Common myeloid progenitor, CD34-positive (primary cell): Measurements from ENCODE around the gene CD6.

Experiments used
- CTCF ChIA-PET: fragments of 350-600 bp; sonication (Branson Sonifier 250); formaldehyde crosslinking; loops from one replicate; lab custom pipeline; 2021; ENCODE audit warnings: antibody characterized with exemption; lab: Charles Lee
- POLR2A ChIA-PET: fragments of 350-600 bp; sonication (Branson Sonifier 250); formaldehyde crosslinking; loops from one replicate; lab custom pipeline; 2021; ENCODE audit warnings: antibody characterized with exemption; lab: Charles Lee
- DNase-seq, 3 donors: peaks; one replicate each; pipeline versions ENCODE4 v3.0.0 to v3.0.0-alpha.2; 2013
- H3K27ac ChIP-seq, 2 experiments: 1 replicate in 1 of 2; 2 replicates in 1 of 2; pipeline ENCODE4 v1.7.0; 2013; ENCODE audit warnings: inconsistent platforms in 2 of 2, low read length in 2 of 2, mild to moderate bottlenecking in 2 of 2, low read depth in 1 of 2, moderate library complexity in 1 of 2; ENCODE audit not compliant: severe bottlenecking in 2 of 2, insufficient read depth in 1 of 2, poor library complexity in 1 of 2
- H3K27me3 ChIP-seq, 5 experiments: replicated peaks in 2 of 5; 1 replicate in 3 of 5; 2 replicates in 2 of 5; pipeline versions ENCODE4 v1.6.1 to v1.7.0; 2013; ENCODE audit warnings: low read length in 4 of 5, mild to moderate bottlenecking in 2 of 5, moderate library complexity in 2 of 5, inconsistent platforms in 1 of 5; ENCODE audit not compliant: insufficient read depth in 5 of 5, control insufficient read depth in 4 of 5
- H3K36me3 ChIP-seq, 4 experiments: 1 replicate in 2 of 4; 2 replicates in 2 of 4; pipeline versions ENCODE4 v1.6.1 to v1.7.0; 2013; ENCODE audit warnings: low read length in 3 of 4, control low read depth in 1 of 4, mild to moderate bottlenecking in 1 of 4; ENCODE audit not compliant: control insufficient read depth in 4 of 4, insufficient read depth in 4 of 4
- H3K4me1 ChIP-seq, 4 experiments: 1 replicate in 3 of 4; 2 replicates in 1 of 4; pipeline versions ENCODE4 v1.6.1 to v1.7.1; 2013; ENCODE audit warnings: low read length in 3 of 4, mild to moderate bottlenecking in 3 of 4, control low read depth in 1 of 4, inconsistent platforms in 1 of 4, moderate library complexity in 1 of 4; ENCODE audit not compliant: control insufficient read depth in 4 of 4, insufficient read depth in 4 of 4; ENCODE audit errors: control extremely low read depth in 1 of 4
- H3K4me3 ChIP-seq, 7 experiments: 1 replicate in 4 of 7; 2 replicates in 3 of 7; pipeline versions ENCODE4 v1.5.1 to v1.7.0; 2013; ENCODE audit warnings: mild to moderate bottlenecking in 7 of 7, low read length in 6 of 7, moderate library complexity in 6 of 7, inconsistent platforms in 2 of 7, low read depth in 2 of 7, control low read depth in 1 of 7; ENCODE audit not compliant: insufficient read depth in 4 of 7, control insufficient read depth in 1 of 7; ENCODE audit errors: extremely low read depth in 1 of 7
- H3K9me3 ChIP-seq, 5 experiments: 1 replicate in 4 of 5; 2 replicates in 1 of 5; pipeline versions ENCODE4 v1.6.1 to v1.7.1; 2013; ENCODE audit warnings: low read length in 4 of 5, mild to moderate bottlenecking in 2 of 5, inconsistent platforms in 1 of 5, low read depth in 1 of 5, moderate library complexity in 1 of 5; ENCODE audit not compliant: control insufficient read depth in 4 of 5, insufficient read depth in 2 of 5; ENCODE audit errors: control extremely low read depth in 1 of 5
- WGBS: methylation state at CpG from one replicate; pipeline ENCODE4 v1.1.5; 2013; ENCODE audit not compliant: insufficient coverage; 5-methylcytosine and 5-hydroxymethylcytosine counted together

Gene CD6

GRCh38 chr11:60945295-60945667 lies 26.2 kb upstream of the CD6 start:
- Histone ChIP-seq H3K4me3 (no peak overlapping the region), H3K36me3 (no peaks in the 10 kb centered on the region), H3K27ac (no peak overlapping the region), H3K27me3 (peaks cover 0 to 33% (median 15%) of the 10 kb centered on the region in 5 experiments), H3K4me1 (peaks cover 0 to 3% (median 0%) of the 10 kb centered on the region in 4 experiments), H3K9me3 (peaks cover 0 to 2% (median 0%) of the 10 kb centered on the region in 5 experiments)
- DNase-seq: peak in 1 of 3 donors; percentile 17
- ChIA-PET CTCF (interaction anchor here (1.0 to 1.5 kb wide), 4 partner anchors 9 to 27 kb away, joined by 3 to 4 read pairs (median 3); no protein-coding TSS in a partner anchor), POLR2A (no interaction called here)
- WGBS: 90% methylated on average over 2 of the region's 5 CpGs

GRCh38 chr11:60946601-60947264 lies 24.7 kb upstream of the CD6 start:
- ChIA-PET CTCF (no interaction called here), POLR2A (interaction anchor here (0.6 kb wide), 1 partner anchor 24 kb away, joined by 3 read pairs; no protein-coding TSS in a partner anchor)
- DNase-seq: no peak
- no peak overlapping the region for H3K27ac ChIP-seq
- WGBS: 97% methylated on average over 5 of the region's 15 CpGs
- no peak overlapping the region for H3K4me3 ChIP-seq
- no peaks in the 10 kb centered on the region for H3K9me3 ChIP-seq
- H3K4me1 ChIP-seq: peaks cover 0 to 12% (median 11%) of the 10 kb centered on the region in 4 experiments
- no peaks in the 10 kb centered on the region for H3K36me3 ChIP-seq
- peaks cover 0 to 47% (median 20%) of the 10 kb centered on the region in 5 experiments for H3K27me3 ChIP-seq

GRCh38 chr11:60947700-60948099 lies 23.8 kb upstream of the CD6 start:
- POLR2A ChIA-PET: no interaction called here
- H3K27me3 ChIP-seq: peaks cover 0 to 52% (median 20%) of the 10 kb centered on the region in 5 experiments
- CTCF ChIA-PET: interaction anchor here (1.3 kb wide), 1 partner anchor 14 kb away, joined by 3 read pairs; no protein-coding TSS in a partner anchor
- no peak for DNase-seq
- no peak overlapping the region for H3K27ac ChIP-seq
- no peaks in the 10 kb centered on the region for H3K36me3 ChIP-seq
- peaks cover 2 to 21% (median 20%) of the 10 kb centered on the region in 4 experiments for H3K4me1 ChIP-seq
- no peak overlapping the region for H3K4me3 ChIP-seq
- H3K9me3 ChIP-seq: no peaks in the 10 kb centered on the region
- WGBS: 57% methylated on average over 1 of the region's 2 CpGs

- H3K27me3 ChIP-seq: peaks cover 0 to 57% (median 20%) of the 10 kb centered on the region in 5 experiments
- CTCF ChIA-PET: interaction anchor here (1.3 kb wide), 1 partner anchor 13 kb away, joined by 3 read pairs; no protein-coding TSS in a partner anchor
- POLR2A ChIA-PET: interaction anchor here (0.6 kb wide), 1 partner anchor 23 kb away, joined by 3 read pairs; no protein-coding TSS in a partner anchor
- 76% methylated on average over 3 of the region's 5 CpGs for WGBS
- H3K9me3 ChIP-seq: no peaks in the 10 kb centered on the region
- no peak overlapping the region for H3K27ac ChIP-seq
- DNase-seq: peak in 1 of 3 donors; percentile 10
- H3K4me3 ChIP-seq: no peak overlapping the region
- peaks cover 6 to 23% (median 20%) of the 10 kb centered on the region in 4 experiments for H3K4me1 ChIP-seq
- H3K36me3 ChIP-seq: no peaks in the 10 kb centered on the region
Measured at GRCh38 chr11:60948250-60948649, 23.2 kb upstream of the CD6 start.

- ChIA-PET POLR2A (no interaction called here), CTCF (interaction anchor here (0.6 to 2.3 kb wide), 3 partner anchors 10 to 36 kb away, joined by 3 to 6 read pairs (median 4); partner anchors contain the start of gene TMEM109)
- WGBS: 81% methylated on average over 3 of the region's 6 CpGs
- Histone ChIP-seq H3K27me3 (peaks cover 0 to 67% (median 24%) of the 10 kb centered on the region in 5 experiments), H3K4me3 (peak overlapping the region in 1 of 7 experiments; percentile 25), H3K9me3 (no peaks in the 10 kb centered on the region), H3K36me3 (no peaks in the 10 kb centered on the region), H3K27ac (no peak overlapping the region), H3K4me1 (peaks cover 6 to 22% (median 20%) of the 10 kb centered on the region in 4 experiments)
- DNase-seq: no peak
Measured at GRCh38 chr11:60950024-60950423, 21.5 kb upstream of the CD6 start.

- Histone ChIP-seq H3K4me1 (peaks cover 6 to 25% (median 19%) of the 10 kb centered on the region in 4 experiments), H3K4me3 (peak overlapping the region in 4 of 7 experiments; percentile 60 to 82 (median 74)), H3K27ac (no peak overlapping the region), H3K36me3 (no peaks in the 10 kb centered on the region), H3K27me3 (peaks cover 0 to 74% (median 27%) of the 10 kb centered on the region in 5 experiments), H3K9me3 (no peaks in the 10 kb centered on the region)
- ChIA-PET CTCF (interaction anchor here (1.0 to 2.3 kb wide), 2 partner anchors 11 to 33 kb away, joined by 3 to 6 read pairs; no protein-coding TSS in a partner anchor), POLR2A (interaction anchor here (0.6 kb wide), 1 partner anchor 195 kb away, joined by 6 read pairs; no protein-coding TSS in a partner anchor)
- 8% methylated on average over 69 of the region's 86 CpGs for WGBS
- peak in 2 of 3 donors; percentile 30 to 55 for DNase-seq
Measured at GRCh38 chr11:60950933-60951605, 20.4 kb upstream of the CD6 start.
